HG02981 (cell line): ENCODE measurements around the gene MYCBP2.
A peak's percentile ranks its signal among the peaks of the same experiment; 100 is the strongest.
"Not testable (repeated sequence)": the region's sequence is repeated elsewhere in the genome, so short reads cannot be mapped to it uniquely, and the experiment has no call there.

Experiments
- ATAC-seq: cut with Tn5 transposase; IDR thresholded peaks from one replicate; pipeline ENCODE4 v1.9.1; 2021; ENCODE audit warnings: mild to moderate bottlenecking, moderate library complexity; ENCODE audit not compliant: unreplicated experiment

The MYCBP2 gene

GRCh38 chr13:77337159-77337558 is 10.3 kb upstream of the MYCBP2 start:
- ATAC-seq, result no peak

GRCh38 chr13:77335543-77335942 is 8.6 kb upstream of the MYCBP2 start:
- no peak for ATAC-seq

GRCh38 chr13:77333594-77333993 is 6.7 kb upstream of the MYCBP2 start:
- ATAC-seq, result no peak

GRCh38 chr13:77331421-77331820 is 4.5 kb upstream of the MYCBP2 start:
- no peak for ATAC-seq

- ATAC-seq, result no peak
Measured at GRCh38 chr13:77329911-77330584, 3.2 kb upstream of the MYCBP2 start.

- ATAC-seq, result peak; percentile 60
Measured at GRCh38 chr13:77329133-77329910, 2.4 kb upstream of the MYCBP2 start.

- peak; percentile 4 for ATAC-seq
Measured at GRCh38 chr13:77328819-77329132, 1.9 kb upstream of the MYCBP2 start.

- ATAC-seq, result no peak
Measured at GRCh38 chr13:77325371-77325980, 1.4 kb downstream of the MYCBP2 start.

GRCh38 chr13:77323858-77324257 is 3.0 kb downstream of the MYCBP2 start:
- ATAC-seq, result no peak

- no peak for ATAC-seq
Measured at GRCh38 chr13:77319536-77319935, 7.4 kb downstream of the MYCBP2 start.

GRCh38 chr13:77318741-77319140 is 8.2 kb downstream of the MYCBP2 start:
- no peak for ATAC-seq

GRCh38 chr13:77316430-77316829 is 10.5 kb downstream of the MYCBP2 start:
- no peak for ATAC-seq

GRCh38 chr13:77315509-77315908 is 11.4 kb downstream of the MYCBP2 start:
- ATAC-seq, result not testable (repeated sequence)

GRCh38 chr13:77313923-77314322 is 13.0 kb downstream of the MYCBP2 start:
- ATAC-seq, result no peak

- ATAC-seq, result no peak
Measured at GRCh38 chr13:77312311-77312710, 14.6 kb downstream of the MYCBP2 start.

GRCh38 chr13:77310579-77311279 is 16.2 kb downstream of the MYCBP2 start:
- ATAC-seq, result no peak

- ATAC-seq, result no peak
Measured at GRCh38 chr13:77310161-77310560, 16.7 kb downstream of the MYCBP2 start.

GRCh38 chr13:77309254-77309653 is 17.6 kb downstream of the MYCBP2 start:
- no peak for ATAC-seq

- ATAC-seq, result no peak
Measured at GRCh38 chr13:77306458-77306857, 20.4 kb downstream of the MYCBP2 start.

GRCh38 chr13:77305266-77305665 is 21.6 kb downstream of the MYCBP2 start:
- ATAC-seq, result no peak

- no peak for ATAC-seq
Measured at GRCh38 chr13:77300176-77301037, 26.5 kb downstream of the MYCBP2 start.
